ENCODE results near the gene KRTAP4-6. TPM values are rescaled to one million over a fixed set of nuclear protein-coding genes. Genes with fewer than 3 reads are reported as not detected.
"Not testable (repeated sequence)": the region's sequence is repeated elsewhere in the genome, so short reads cannot be mapped to it uniquely, and the experiment has no call there.

The KRTAP4-6 gene
- not detected for total RNA-seq
- long read RNA-seq: 0 reads

DNA sequence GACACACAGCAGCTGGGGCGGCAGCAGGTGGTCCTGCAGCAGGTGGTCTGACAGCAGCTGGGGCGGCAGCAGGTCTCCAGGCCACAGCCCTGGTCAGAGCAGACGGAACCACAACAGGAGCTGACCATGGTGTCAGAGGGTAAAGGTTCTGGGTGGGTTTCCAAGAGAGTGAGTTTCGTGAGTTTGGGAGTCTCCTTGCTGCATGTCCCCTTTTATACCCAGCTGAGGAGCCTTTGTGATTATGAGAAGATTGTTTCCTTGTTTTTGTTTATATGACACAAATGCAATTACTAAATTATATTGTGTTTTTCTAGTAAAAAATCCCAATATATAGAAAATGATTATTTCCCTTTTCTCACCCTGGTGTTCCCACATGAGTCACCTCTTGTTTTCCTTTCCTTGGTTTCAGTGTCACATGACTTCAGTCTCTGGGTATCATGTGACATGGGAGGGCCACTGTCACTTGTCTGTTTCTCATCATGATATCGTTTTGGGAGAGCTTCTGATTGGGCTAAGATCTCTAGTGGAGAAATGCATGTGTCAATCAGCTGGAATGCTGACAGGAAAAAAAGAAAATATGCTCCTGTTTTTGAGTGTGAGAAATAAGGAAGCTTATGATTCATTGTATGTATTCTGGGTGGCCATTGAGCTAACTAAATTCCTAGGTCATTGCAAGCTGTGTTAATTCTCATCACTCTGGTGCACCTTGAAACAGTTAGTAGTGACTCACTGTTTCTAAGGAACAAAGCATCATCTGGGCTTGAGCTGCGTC lies at the start of gene KRTAP4-6:
Gene KRTAP4-6 (minus strand): TSS at position 185 of the 772 bp plus-strand sequence. CDS start 57 bp downstream, at position 128.
- no peak for DNase-seq (ENCODE audit: low spot score)

DNA sequence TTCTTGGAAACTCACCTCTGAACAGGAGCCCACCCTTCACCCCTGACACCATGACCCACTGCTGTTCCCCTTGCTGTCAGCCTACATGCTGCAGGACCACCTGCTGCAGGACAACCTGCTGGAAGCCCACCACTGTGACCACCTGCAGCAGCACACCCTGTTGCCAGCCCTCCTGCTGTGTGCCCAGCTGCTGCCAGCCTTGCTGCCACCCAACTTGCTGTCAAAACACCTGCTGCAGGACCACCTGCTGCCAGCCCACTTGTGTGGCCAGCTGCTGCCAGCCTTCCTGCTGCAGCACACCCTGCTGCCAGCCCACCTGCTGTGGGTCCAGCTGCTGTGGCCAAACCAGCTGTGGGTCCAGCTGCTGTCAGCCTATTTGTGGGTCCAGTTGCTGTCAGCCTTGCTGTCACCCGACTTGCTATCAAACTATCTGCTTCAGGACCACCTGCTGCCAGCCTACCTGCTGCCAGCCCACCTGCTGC lies 49.5 kb upstream of the KRTAP4-6 start, which contains the start of gene KRTAP9-1:
Gene KRTAP9-1 (plus strand): TSS at position 51 of the 482 bp plus-strand sequence. CDS start 0 bp downstream, at position 51.
- DNase-seq (ENCODE audit: low spot score): not testable (repeated sequence)

DNA sequence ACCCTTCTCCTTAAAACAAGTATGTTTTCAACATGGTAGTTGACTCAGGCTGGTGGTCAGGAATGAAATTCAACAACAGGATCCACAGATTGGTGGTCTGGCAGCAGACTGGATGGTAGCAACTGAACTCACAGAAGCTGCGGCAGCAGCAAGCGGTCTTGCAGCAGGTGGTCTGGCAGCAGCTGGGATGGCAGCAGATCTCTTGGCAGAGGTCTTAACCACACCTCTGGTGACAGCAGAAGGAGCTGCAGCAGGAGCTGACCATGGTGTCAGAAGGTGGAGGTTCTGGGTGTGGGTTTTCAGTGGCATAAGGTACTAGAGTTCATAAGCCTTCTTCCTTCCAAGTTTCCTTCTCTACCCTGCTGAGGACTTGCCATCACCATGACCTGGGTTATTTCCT lies 46.5 kb upstream of the KRTAP4-6 start:
- DNase-seq (ENCODE audit: low spot score): no peak

DNA sequence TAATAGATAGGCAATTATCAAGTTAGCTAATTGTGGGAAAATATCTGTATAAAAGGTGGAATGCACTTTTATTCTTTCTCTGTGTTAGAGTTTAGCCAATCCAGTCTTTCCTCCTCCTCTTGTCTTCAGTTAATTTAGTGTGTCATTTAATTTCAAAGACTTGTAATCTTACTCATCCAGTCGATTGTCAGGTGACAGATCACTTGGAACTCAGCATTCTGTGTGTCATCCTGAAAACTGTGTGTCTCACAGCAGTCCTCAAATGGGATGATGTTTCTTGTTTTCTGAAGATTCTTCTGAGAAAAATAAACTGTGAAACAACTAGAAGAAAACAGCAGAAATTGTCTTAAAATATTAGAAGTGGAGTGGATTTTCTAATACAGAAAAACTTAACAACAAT lies 44.7 kb upstream of the KRTAP4-6 start:
- DNase-seq (ENCODE audit: low spot score): no peak

DNA sequence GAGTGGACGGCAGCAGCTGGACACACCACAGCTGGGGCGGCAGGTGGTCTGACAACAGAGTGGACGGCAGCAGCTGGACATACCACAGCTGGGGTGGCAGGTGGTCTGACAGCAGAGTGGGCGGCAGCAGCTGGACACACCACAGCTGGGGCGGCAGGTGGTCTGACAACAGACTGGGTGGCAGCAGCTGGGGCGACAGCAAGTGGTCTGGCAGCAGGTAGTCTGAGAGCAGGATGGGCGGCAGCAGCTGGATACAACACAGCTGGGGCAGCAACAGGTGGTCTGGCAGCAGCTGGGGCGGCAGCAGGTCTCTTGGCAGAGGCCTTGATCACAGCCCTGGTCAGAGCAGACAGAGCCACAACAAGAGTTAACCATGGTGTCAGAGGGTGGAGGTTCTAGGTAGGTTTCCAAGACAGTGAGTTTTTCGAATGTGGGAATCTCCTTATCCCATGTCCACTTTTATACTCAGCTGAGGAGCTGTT lies 44.2 kb upstream of the KRTAP4-6 start, which contains the start of gene KRTAP4-1:
Gene KRTAP4-1 (minus strand): TSS at position 432 of the 482 bp plus-strand sequence. CDS start 57 bp downstream, at position 375.
- no peak for DNase-seq (ENCODE audit: low spot score)

DNA sequence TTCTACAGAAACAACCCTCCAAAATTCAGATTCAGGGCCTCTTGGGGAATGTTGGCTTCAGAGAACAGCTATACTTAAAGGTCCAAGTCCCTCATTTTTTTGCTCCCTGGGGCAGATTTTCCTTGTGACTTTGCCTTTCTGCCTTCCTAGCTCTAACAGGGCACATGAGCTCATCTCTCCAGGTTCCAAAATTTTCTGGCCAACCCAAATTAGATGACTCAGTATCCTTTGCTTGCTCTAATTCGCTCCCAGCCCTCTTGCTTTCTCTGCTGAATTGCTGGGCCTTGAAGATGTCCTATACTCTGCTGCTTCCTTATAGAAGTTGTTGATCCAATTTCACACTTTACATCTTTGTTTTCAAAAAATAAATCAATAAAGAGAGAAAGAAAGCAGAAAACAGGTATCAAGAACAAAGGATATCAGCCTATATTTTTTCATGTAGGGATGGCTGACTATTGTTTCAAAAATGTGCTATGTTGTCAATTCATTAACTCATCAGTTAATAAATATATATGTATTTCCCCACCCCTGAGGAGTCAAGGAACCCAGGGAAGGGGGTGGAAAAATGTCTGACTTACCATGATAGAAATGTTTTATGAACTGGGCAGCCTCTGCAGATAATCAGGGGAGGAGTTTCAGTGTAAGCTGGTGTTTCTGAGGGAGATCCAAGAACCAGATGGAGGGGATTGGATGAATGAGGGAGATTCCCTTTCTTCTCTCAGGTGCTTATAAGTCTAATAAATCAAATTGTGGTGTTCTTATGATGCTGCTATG lies 38.7 kb upstream of the KRTAP4-6 start:
- DNase-seq (ENCODE audit: low spot score): no peak

DNA sequence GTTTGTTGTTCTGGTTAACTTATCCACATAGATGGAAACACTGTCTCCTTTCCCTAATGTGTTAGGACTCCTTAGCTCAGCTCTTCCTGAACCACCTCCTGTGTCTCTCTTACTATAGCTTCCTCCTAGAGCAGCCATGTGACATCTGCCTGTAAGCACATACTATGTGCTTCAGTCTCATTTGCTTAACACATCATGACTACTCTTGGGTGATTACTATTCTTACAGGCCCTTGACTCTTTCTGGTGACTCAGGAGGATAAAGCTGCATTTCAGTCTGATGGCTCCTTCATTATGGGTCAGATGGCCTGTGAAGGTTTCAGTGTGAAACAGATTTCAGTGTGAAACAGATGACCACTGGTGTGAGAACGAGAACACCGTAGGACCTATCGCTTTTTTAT lies 38.0 kb upstream of the KRTAP4-6 start:
- DNase-seq (ENCODE audit: low spot score): no peak

DNA sequence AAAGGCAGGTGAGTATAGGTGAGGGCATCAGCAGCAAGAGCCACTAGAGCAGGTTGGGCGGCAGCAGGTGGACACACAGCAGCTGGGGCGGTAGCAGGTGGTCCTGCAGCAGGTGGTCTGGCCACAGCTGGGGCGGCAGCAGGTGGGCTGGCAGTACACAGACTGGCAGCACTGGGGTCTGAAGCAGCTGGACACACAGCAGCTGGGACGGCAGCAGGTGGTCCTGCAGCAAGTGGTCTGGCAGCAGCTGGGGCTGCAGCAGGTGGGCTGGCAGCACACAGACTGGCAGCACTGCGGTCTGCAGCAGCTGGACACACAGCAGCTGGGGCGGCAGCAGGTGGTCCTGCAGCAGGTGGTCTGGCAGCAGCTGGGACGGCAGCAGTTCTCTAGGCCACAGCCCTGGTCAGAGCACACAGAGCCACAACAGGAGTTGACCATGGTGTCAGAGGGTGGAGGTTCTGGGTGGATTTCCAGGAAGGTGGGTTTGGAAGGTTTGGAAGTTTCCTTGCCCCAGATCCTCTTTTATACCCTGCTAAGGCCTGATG lies 37.5 kb upstream of the KRTAP4-6 start, which contains the start of gene KRTAP4-2:
Gene KRTAP4-2 (minus strand): TSS at position 495 of the 545 bp plus-strand sequence. CDS start 57 bp downstream, at position 438.
- no peak for DNase-seq (ENCODE audit: low spot score)

DNA sequence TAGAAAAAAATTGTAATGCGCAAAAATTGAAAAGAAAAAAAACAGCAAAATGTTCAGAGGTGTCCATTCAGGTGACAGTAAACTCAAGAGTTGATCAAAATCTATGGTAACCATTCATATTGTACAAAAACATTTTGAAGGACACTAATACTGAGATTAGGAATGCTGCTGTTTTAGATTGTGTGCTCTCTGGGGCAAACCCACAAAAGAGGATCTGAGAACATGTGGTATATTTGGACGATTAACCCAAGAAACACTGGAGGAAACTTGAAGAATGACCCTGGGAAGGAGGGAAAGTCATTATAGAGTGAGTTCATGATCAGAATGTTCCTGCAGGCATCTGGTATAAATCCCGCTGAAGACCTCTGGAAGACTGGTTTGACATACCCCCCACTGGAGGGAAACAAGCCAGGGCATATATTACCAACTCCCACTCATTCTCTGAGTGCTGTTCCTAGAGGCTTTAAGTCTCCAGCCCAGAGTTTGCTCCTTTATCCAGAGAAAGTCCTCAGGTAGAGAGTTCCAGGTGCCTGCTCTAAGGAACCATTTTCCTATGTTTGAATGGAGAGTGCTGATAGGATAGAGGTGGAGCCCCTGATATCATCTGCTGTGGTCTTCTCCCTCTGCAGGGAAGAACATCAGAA lies 36.5 kb upstream of the KRTAP4-6 start:
- no peak for DNase-seq (ENCODE audit: low spot score)

DNA sequence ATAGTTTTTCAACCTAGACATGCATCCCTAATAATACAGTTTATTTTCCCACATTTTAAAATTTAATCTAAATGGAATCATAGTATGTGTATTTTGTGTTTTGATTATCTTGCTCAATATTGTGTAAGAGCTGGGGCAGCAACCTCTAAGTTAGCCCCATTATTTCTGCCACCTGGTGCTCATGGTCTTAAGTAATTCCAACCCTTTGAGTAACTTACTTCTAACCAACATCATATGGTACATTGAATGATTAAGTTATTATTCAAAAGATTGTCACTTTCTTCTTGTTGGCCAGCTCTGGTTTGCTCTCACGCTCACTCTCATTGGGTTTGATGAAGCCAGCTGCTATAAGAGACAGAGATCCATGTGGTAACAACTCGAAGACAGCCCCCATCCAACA lies 31.5 kb upstream of the KRTAP4-6 start:
- no peak for DNase-seq (ENCODE audit: low spot score)

DNA sequence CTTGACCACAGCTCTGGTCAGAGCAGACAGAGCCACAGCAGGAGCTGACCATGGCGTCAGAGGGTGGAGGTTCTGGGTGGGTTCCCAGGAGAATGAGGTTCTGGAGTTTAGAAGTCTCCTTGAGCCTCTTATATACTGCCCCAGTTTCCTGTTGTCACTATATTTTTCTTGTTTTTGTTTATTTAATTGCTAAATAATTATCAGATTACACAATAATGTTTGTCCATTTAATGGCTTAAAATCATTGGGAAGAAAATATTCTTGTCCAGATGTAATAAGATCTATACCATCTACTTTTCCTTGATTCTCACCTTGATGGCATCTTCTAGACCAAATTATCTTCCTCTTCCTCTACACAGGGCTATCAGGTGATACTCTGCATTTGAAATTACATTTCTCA lies 27.8 kb upstream of the KRTAP4-6 start, which contains the start of gene KRTAP4-3:
Gene KRTAP4-3 (minus strand): TSS at position 101 of the 400 bp plus-strand sequence. CDS start 49 bp downstream, at position 52.
- DNase-seq (ENCODE audit: low spot score): no peak

DNA sequence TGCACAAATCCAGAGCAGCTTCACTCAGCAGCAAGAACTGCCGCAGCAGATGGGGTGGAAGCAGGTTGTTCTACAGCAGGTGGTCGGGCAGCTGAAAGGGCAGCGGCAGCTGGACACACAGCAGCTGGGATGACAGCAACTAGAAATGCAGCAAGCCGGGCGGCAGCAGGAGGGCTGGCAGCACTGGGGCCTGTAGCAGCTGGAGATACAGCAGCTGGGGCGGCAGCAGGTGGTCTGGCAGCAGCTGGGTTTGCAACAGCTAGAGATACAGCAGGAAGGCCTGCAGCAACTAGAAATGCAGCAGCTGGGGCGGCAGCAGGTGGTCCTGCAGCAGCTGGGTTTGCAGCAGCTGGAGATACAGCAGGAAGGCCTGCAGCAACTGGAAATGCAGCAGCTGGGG lies 27.2 kb upstream of the KRTAP4-6 start:
- DNase-seq (ENCODE audit: low spot score): no peak

DNA sequence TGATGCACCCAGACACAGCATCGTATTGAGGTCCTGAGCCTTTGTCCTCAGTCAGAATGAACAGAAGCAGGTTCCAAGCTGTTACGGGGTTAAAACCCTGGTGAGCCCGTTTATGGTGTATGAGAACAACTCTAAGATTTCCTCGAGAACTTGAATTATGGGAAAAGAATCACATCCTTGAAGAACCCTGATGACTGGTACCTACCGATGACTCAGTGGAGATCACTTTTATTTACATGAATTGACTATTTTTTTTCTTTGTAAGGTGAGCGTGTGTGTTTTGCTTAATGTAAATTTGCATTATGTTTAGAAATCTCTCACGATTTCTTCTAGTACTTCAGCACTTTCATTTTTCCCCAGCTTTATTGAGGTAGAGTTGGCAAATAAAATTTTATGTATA lies 23.5 kb upstream of the KRTAP4-6 start:
- DNase-seq (ENCODE audit: low spot score): no peak

DNA sequence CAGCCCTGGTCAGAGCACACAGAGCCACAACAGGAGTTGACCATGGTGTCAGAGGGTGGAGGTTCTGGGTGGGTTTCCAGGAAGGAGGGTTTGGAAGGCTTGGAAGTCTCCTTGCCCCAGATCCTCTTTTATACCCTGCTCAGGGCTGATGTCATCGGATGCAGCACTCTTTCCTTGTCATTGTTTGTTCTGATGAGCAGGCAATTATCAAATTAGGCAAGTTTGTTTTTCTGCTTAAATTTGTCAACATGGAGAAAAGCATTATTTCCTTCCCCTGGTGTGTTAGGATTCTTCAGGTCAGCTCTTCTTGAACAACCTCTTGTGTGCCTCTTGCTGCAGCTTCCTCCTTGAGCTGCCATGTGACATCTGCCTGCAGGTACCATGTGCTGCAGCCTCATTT lies 20.3 kb upstream of the KRTAP4-6 start, which contains the start of gene KRTAP4-4:
Gene KRTAP4-4 (minus strand): TSS at position 101 of the 400 bp plus-strand sequence. CDS start 57 bp downstream, at position 44.
- no peak for DNase-seq (ENCODE audit: low spot score)

DNA sequence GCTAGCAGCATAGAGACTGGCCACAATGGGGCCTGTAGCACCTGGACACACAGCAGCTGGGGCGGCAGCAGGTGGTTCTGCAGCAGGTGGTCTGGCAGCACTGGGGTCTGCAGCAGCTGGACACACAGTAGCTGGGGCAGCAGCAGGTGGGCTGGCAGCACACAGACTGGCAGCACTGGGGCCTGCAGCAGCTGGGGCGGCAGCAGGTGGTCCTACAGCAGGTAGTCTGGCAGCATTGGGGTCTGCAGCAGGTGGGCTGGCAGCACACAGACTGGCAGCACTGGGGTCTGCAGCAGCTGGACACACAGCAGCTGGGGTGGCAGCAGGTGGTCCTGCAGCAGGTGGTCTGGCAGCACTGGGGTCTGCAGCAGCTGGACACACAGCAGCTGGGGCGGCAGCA lies 19.8 kb upstream of the KRTAP4-6 start:
- not testable (repeated sequence) for DNase-seq (ENCODE audit: low spot score)

DNA sequence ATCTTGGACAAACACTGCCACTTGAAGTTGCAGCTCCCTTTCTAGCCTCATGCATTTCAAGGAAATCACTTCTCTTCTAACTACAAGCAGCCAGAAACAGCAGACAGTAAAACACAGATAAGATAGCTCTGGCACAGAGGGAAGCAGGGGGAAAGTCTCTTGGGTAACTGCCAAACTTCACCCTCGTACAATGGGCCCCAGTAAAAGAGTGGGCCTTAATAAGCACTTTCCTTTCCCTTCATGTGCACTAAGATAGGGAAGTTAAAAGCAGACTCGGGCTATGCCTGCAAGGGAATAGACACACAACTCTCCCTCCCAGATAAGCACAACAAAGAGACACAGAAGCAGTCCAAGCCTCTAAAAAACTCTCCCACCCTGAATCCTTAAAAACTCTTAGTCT lies 13.5 kb upstream of the KRTAP4-6 start:
- DNase-seq (ENCODE audit: low spot score): no peak

DNA sequence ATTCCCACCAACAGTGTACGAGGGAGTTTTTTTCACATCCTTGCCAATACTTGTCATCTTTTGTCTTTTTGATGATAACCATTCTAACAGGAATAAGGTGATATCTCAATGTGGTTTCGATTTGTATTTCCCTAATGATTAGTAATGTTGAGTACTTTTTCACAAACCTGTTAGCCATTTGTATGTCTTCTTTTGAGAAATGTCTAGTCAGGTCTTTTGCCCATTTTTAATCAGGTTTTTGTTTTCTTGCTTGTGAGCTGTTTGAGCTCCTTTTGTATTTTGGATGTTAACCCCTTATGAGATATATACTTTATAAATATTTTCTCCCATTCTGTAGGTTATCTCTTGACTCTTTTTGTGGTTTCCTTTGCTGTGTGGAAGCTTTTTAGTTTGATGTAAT lies 11.2 kb upstream of the KRTAP4-6 start:
- DNase-seq (ENCODE audit: low spot score): no peak

DNA sequence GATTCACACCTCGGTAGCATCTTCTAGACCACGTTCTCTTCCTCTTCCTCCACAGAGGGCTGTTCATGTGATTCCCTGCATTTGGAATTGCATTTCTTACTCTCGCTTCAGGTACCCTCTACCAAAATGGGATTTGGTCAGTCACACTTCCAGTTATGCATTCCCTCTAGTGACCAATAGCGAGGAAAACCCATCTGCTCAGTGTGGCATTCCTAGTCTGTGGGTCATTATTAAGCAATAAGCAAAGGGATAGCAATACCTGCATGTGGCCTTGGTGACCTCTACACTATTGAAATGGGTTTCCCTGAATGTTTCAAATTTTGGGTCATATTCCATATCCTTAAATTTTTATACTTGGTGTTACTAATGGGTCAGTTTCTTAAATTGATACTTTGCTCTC lies 9.7 kb upstream of the KRTAP4-6 start:
- DNase-seq (ENCODE audit: low spot score): no peak

DNA sequence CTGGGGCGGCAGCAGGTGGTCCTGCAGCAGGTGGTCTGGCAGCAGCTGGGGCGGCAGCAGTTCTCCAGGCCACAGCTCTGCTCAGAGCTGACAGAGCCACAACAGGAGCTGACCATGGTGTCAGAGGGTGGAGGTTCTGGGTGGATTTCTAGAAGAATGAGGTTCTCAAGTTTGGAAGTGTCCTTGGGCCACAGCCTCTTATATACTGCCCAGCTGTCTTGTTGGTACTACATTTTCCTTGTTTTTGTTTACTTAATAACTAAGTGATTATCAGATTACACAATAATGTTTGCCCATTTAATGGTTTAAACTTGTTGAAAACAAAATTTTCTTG lies 9.3 kb upstream of the KRTAP4-6 start, which contains the start of gene KRTAP4-5:
Gene KRTAP4-5 (minus strand): TSS at position 174 of the 334 bp plus-strand sequence. CDS start 58 bp downstream, at position 116.
- DNase-seq (ENCODE audit: low spot score): no peak

DNA sequence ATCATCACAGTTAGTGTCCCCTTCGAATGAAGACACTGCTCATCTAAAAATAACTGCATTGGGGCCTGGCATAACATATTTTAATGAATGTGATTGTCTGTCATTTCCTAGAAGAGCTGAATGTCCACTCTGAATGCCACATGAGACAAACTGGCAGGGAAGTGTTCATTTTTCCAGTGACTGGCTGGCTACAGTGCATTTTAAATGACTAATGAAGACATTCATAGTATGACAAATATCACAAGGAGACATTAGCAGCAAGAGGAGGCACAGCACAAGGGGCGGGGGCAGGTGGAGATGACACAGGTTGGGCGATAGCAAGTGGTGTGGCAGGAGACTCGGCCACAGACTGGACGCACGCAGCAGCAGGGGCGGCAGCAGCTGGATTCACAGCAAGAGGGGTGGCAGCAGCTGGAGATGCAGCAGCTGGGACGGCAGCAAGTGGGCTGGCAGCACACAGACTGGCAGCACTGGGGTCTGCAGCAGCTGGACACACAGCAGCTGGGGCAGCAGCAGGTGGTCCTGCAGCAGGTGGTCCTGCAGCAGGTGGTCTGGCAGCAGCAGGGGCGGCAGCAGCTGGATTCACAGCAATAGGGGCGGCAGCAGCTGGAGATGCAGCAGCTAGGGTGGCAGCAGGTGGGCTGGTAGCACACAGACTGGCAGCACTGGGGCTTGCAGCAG lies 8.8 kb upstream of the KRTAP4-6 start:
- DNase-seq (ENCODE audit: low spot score): not testable (repeated sequence)
